RPMI8226 (cell line): ENCODE data around the gene ZBED1.
"Not testable (repeated sequence)": the region's sequence is repeated elsewhere in the genome, so short reads cannot be mapped to it uniquely, and the experiment has no call there.

Experiments
- DNase-seq: peaks from one replicate; pipeline ENCODE4 v3.0.0-alpha.2; 2015

Gene ZBED1

GRCh38 chrX:2495595-2495994 lies 5.2 kb downstream of the ZBED1 start:
- no peak for DNase-seq

GRCh38 chrX:2492531-2493218 lies 8.1 kb downstream of the ZBED1 start:
- DNase-seq = no peak

GRCh38 chrX:2490634-2491033 lies 10.1 kb downstream of the ZBED1 start:
- no peak for DNase-seq

GRCh38 chrX:2489446-2490445 lies 11.0 kb downstream of the ZBED1 start:
- no peak for DNase-seq

GRCh38 chrX:2488621-2489285 lies 12.0 kb downstream of the ZBED1 start:
- no peak for DNase-seq

GRCh38 chrX:2487366-2487765 lies 13.4 kb downstream of the ZBED1 start:
- DNase-seq = no peak

GRCh38 chrX:2486476-2487133 lies 14.2 kb downstream of the ZBED1 start:
- no peak for DNase-seq

GRCh38 chrX:2485789-2486345 lies 14.9 kb downstream of the ZBED1 start:
- DNase-seq = no peak

- DNase-seq = no peak
These were observed 15.8 kb downstream of the ZBED1 start for GRCh38 chrX:2484721-2485648.

GRCh38 chrX:2484256-2484655 lies 16.5 kb downstream of the ZBED1 start:
- no peak for DNase-seq

GRCh38 chrX:2483398-2484060 lies 17.2 kb downstream of the ZBED1 start:
- no peak for DNase-seq

GRCh38 chrX:2481597-2481996 lies 19.2 kb downstream of the ZBED1 start:
- not testable (repeated sequence) for DNase-seq

GRCh38 chrX:2479982-2480381 lies 20.8 kb downstream of the ZBED1 start:
- not testable (repeated sequence) for DNase-seq

- DNase-seq = no peak
These were observed 21.4 kb downstream of the ZBED1 start for GRCh38 chrX:2479420-2479780.

GRCh38 chrX:2478546-2479419 lies 22.0 kb downstream of the ZBED1 start:
- no peak for DNase-seq

- DNase-seq = not testable (repeated sequence)
These were observed 23.5 kb downstream of the ZBED1 start for GRCh38 chrX:2477313-2477712.

GRCh38 chrX:2474963-2475726 lies 25.6 kb downstream of the ZBED1 start:
- DNase-seq = no peak

GRCh38 chrX:2474280-2474962 lies 26.4 kb downstream of the ZBED1 start:
- DNase-seq = no peak
